ENCODE results near the gene APOOL.

DNA sequence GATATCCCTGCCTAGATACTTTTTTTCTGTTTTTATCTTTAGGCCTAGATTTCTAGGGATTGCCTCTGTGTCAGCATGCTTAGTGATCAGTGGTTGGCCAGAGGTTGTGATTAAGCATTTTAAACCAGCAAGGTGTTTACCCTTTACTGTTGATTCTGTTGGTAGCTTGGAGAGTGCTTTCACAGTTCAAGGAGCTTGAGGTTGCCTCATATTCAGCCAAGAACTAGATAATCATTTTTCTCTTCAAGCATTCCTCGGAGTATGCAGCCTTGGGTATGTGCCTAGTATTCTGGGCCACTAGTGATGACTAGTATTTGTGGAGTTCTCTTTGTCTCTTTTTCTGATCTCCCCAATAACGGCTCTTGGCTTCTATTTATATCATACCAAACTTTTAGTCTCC lies 20.4 kb downstream of the APOOL start:
- TF ChIP-seq, protein P1, sequence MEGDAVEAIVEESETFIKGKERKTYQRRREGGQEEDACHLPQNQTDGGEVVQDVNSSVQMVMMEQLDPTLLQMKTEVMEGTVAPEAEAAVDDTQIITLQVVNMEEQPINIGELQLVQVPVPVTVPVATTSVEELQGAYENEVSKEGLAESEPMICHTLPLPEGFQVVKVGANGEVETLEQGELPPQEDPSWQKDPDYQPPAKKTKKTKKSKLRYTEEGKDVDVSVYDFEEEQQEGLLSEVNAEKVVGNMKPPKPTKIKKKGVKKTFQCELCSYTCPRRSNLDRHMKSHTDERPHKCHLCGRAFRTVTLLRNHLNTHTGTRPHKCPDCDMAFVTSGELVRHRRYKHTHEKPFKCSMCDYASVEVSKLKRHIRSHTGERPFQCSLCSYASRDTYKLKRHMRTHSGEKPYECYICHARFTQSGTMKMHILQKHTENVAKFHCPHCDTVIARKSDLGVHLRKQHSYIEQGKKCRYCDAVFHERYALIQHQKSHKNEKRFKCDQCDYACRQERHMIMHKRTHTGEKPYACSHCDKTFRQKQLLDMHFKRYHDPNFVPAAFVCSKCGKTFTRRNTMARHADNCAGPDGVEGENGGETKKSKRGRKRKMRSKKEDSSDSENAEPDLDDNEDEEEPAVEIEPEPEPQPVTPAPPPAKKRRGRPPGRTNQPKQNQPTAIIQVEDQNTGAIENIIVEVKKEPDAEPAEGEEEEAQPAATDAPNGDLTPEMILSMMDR (IDR thresholded peaks at IDR 0.05): no peak
- TF ChIP-seq POLR2A (IDR thresholded peaks at IDR 0.05): no peak
